Measurements from ENCODE around the gene ADTRP. TPM values are rescaled to one million over a fixed set of nuclear protein-coding genes. Genes with fewer than 3 reads are reported as not detected.

Gene ADTRP
- total RNA-seq, 4 donors from 2014 or later = not detected

- Histone ChIP-seq H3K4me1 (no peaks in the 10 kb centered on the region), H3K27ac (no peak overlapping the region), H3K36me3 (no peaks in the 10 kb centered on the region), H3K27me3 (no peaks in the 10 kb centered on the region), H3K9me3 (no peaks in the 10 kb centered on the region), H3K4me3 (no peak overlapping the region)
- no peak for TF ChIP-seq CTCF (IDR thresholded peaks at IDR 0.05)
- TF ChIP-seq POLR2A (IDR thresholded peaks at IDR 0.05) = no peak
- intact Hi-C loops (cut with DNase I; ENCODE audit: low total_unique reads) = no loop called here
- no peak for DNase-seq
Measured at GRCh38 chr6:11820821-11821220, 42.2 kb upstream of the ADTRP start.

- no peak for TF ChIP-seq CTCF (IDR thresholded peaks at IDR 0.05)
- TF ChIP-seq POLR2A (IDR thresholded peaks at IDR 0.05) = no peak
- Histone ChIP-seq H3K27me3 (no peaks in the 10 kb centered on the region), H3K4me3 (no peak overlapping the region), H3K27ac (no peak overlapping the region), H3K4me1 (no peaks in the 10 kb centered on the region), H3K36me3 (no peaks in the 10 kb centered on the region), H3K9me3 (no peaks in the 10 kb centered on the region)
- no peak for DNase-seq
- intact Hi-C loops (cut with DNase I; ENCODE audit: low total_unique reads) = no loop called here
Measured at GRCh38 chr6:11819486-11819885, 40.9 kb upstream of the ADTRP start.

GRCh38 chr6:11815231-11815630 is 36.6 kb upstream of the ADTRP start:
- H3K4me3 ChIP-seq = no peak overlapping the region
- H3K27ac ChIP-seq = no peak overlapping the region
- H3K9me3 ChIP-seq = no peaks in the 10 kb centered on the region
- TF ChIP-seq CTCF (IDR thresholded peaks at IDR 0.05) (no peak), POLR2A (IDR thresholded peaks at IDR 0.05) (no peak)
- H3K27me3 ChIP-seq = no peaks in the 10 kb centered on the region
- no peaks in the 10 kb centered on the region for H3K36me3 ChIP-seq
- no peaks in the 10 kb centered on the region for H3K4me1 ChIP-seq
- DNase-seq = no peak
- intact Hi-C loops (cut with DNase I; ENCODE audit: low total_unique reads) = no loop called here

GRCh38 chr6:11814819-11815218 is 36.2 kb upstream of the ADTRP start:
- Histone ChIP-seq H3K4me1 (no peaks in the 10 kb centered on the region), H3K27me3 (no peaks in the 10 kb centered on the region), H3K4me3 (no peak overlapping the region), H3K27ac (no peak overlapping the region), H3K9me3 (no peaks in the 10 kb centered on the region), H3K36me3 (no peaks in the 10 kb centered on the region)
- DNase-seq = no peak
- TF ChIP-seq CTCF (IDR thresholded peaks at IDR 0.05) (no peak), POLR2A (IDR thresholded peaks at IDR 0.05) (no peak)
- intact Hi-C loops (cut with DNase I; ENCODE audit: low total_unique reads) = no loop called here

- Histone ChIP-seq H3K4me3 (no peak overlapping the region), H3K9me3 (no peaks in the 10 kb centered on the region)
Measured at GRCh38 chr6:11814106-11814505, 35.5 kb upstream of the ADTRP start.

More at GRCh38 chr6:11814106-11814505, 35.5 kb upstream of the ADTRP start:
- peaks cover 0 to 4% of the 10 kb centered on the region in 2 donors for H3K4me1 ChIP-seq
- no peak for TF ChIP-seq CTCF (IDR thresholded peaks at IDR 0.05)
- intact Hi-C loops (cut with DNase I; ENCODE audit: low total_unique reads) = no loop called here
- no peak for DNase-seq
- H3K36me3 ChIP-seq = no peaks in the 10 kb centered on the region
- H3K27ac ChIP-seq = no peak overlapping the region
- H3K27me3 ChIP-seq = no peaks in the 10 kb centered on the region

Data from uterus (tissue), 4 donors.